Fibroblast of peridontal ligament (primary cell): Measurements from ENCODE around the gene ANKRD40.
A peak's percentile ranks its signal among the peaks of the same experiment; 100 is the strongest.

Experiments used
- DNase-seq: peaks from one replicate; pipeline ENCODE4 v3.0.0-alpha.2; 2010; ENCODE audit errors: extremely low read depth

ANKRD40 gene

DNA sequence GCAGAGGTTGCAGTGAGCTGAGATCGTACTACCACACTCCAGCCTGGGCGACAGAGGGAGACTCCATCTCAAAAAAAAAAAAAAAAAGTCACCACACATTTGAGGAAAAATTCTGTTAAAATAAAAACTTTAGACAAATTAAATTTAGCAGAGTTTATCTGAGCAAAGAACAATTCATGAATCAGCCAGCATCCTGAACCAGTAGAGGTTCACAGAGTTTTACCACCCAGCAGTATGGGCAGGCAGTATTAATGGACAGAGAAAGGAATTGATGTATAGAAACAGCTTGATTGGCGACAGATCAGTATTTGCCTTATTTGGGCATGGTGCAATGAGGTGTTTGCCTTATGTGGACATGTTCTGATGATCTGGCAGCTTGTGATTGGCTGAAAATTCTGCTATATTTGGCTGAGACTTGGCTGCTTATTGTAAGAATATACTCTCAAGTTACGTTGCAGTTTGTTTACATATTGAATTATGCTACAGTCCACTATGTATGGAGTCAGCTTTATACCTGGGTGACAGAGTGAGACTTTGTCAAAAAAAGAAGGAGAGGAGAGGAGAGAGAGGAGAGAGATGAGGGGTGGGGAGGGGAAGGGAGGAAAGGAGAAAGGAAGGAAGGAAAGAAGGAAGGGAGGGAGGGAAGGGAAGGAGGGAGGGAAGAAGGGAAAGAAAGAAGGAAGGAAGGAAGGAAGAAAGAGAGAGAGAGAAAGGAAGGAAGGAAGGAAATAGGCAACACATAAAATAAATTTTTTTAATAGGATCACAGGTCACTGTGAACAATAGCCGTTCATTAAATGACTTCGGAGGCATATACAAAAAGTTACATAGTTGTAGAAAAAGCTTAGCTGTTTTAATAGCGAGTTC lies 58.4 kb downstream of the ANKRD40 start:
- peak; percentile 18 for DNase-seq

DNA sequence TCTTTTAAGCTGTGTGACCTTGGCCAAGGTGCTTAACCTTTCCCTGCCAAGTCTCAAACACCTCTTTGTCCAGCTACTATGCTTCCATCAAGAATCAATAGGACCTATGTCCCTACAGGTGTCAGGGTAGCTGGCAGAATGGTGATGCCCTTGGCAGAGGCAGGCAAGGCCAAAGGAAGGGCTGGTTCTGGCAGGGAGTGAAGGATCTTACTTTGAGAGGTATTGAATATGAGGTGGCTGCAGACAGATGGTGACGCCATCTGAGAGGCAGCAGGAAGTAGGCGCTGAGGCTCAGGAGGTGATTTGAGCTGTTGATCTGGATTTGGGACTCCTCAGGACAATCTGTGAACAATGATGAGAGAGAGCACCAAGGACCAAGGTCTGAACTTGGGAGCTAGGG lies 60.5 kb downstream of the ANKRD40 start:
- DNase-seq, result no peak

DNA sequence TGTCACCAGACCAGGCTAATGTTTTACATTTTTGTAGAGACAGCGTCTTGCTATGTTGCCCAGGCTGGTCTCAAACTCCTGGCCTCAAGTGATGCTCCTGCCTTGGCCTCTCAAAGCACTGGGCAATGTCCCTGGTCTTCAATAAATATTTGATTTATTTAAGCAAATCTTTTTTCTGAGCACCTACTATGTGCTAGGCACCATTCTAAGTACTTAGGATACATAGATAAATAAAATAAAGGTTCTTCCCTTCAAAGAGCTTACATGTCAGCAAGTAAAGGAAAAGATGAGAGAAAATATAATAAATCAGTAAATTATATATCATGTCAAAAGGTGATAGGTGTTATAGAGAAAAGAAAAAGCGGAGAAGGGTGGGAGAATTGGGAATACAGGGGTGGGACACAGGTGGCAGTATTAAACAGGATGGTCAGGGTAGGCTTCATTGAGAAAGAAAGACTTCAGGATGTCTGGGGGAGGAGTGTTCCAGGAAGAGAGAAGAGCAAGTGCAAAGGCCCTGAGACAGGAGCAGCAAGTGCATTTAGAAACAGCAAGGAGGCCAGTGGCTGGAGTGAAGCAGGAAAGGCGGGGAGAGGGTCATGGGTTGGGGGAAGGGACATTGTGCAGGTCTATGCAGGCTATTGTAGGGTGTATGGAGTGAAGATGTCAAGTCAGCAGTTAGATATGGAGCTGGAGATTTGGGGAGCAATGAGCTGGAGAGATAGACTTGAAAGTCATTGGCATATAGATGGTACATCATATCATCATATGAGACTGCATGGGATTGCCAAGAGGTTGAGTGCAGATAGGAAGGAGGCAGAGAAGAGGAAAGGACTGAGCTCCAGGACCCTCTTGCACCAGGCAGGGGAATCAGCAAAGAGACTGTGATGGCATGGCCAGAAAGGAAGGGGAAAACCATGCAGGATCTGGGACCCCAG lies 61.7 kb downstream of the ANKRD40 start:
- DNase-seq, result no peak
